Stimulated activated CD4-positive, alpha-beta T cell treated with anti-CD3 and anti-CD28 coated beads, Interleukin-15, amount 100 ng/mL, for 24 hours (primary cell): ENCODE measurements around the gene CCL20.
"Not testable (repeated sequence)": the region's sequence is repeated elsewhere in the genome, so short reads cannot be mapped to it uniquely, and the experiment has no call there.

ENCODE experiments used
- DNase-seq: peaks from one replicate; pipeline ENCODE4 v3.0.0-alpha.2; 2020

Gene CCL20

DNA sequence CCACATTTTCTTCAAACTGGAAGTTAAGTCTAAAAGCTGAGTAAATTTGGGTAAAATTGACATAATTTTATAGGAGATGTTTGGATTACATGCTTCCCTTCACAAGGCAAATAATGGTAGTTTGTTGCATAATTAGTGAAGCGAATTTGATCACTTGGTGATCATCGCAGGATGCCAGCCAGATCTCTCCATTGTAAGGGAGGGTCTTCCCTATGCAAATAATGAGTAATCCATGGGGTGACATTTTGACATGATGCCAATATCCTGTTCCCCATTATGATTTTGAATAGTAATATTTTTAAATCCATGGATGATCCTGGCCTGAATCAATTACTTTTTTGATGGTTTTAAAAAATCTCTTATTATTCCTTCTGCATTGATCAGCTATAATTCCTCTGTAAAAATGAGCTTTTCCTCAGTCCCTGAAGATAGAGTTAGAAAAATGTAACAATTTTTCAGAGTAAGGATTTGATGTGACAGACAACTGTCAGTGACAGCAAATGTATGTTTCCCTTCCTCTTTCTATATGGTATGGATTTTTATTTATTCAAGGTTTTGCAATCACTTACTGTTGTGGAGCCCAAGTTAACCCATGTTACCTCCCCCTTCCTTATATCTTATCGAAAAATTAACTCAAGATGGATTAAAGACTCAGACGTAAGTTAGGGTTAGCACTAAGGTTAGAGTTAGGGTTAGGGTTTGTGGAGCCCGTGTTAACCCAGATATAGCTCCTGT lies 21.4 kb downstream of the CCL20 start:
- no peak for DNase-seq

DNA sequence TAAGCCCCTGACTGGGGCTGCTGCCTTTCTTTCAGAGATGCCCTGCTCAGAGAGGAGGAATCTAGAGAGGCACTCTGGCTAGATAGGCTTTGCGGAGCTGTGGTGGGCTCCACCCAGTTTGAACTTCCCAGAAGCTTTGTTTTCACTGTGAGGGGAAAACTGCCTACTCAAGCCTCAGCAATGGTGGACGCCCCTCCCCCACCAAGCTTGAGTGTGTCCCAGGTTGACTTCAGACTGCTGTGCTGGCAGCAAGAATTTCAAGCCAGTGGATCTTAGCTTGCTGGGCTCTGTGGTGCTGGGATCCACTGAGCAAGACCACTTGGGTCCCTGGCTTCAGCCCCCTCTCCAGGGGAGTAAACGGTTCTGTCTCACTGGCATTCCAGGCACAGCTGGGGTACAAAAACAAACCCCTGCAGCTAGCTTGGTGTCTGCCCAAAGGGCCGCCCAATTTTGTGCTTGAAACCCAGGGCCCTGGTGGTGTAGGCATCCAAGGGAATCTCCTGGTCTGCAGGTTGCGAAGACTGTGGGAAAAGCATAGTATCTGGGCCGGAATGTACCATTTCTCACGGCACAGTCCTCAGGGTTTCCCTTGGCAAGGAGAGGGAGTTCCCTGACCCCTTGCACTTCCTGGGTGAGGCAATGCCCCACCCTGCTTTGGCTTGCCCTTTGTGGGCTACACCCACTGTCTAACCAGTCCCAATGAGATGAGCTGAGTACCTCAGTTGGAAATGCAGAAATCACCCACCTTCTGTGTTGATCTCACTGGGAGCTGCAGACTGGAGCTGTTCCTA lies 25.9 kb downstream of the CCL20 start:
- not testable (repeated sequence) for DNase-seq

DNA sequence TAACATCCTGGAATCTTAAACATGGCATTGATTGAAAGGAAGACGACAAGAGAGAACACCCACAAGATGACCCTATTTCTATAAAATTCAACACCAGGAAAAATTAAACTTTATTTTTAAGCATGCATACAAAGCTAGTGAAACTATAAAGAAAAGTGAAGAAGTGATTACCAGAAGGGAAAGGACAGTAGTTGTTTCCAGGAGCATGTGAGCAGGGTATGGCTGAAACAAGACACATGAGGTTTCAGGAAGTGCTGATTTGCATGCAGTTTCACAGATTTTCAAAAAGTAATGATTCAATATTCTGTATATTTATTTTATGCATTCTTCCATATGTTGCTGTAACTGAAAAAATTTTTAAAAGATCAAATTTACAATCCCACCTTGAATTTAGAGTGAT lies 33.2 kb downstream of the CCL20 start:
- DNase-seq, result no peak

DNA sequence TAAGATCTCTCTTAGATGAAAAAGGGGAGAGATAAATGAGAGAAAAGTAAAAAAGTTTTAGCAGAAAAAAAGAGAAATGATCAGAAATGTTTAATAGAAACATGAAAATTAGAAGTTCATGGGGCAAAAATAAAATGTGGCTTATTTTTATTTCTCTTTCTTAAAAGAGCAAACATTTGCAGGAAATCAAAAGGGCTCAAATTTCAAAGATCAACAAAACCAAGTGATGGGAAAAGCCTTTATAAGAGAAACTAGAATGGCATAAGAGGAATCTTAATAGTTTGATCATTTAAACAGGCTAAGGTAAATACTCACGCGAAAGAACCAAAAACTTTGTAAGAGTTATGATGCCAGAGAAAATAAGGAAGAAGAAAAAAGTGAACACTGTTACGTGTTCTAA lies 34.5 kb downstream of the CCL20 start:
- no peak for DNase-seq

DNA sequence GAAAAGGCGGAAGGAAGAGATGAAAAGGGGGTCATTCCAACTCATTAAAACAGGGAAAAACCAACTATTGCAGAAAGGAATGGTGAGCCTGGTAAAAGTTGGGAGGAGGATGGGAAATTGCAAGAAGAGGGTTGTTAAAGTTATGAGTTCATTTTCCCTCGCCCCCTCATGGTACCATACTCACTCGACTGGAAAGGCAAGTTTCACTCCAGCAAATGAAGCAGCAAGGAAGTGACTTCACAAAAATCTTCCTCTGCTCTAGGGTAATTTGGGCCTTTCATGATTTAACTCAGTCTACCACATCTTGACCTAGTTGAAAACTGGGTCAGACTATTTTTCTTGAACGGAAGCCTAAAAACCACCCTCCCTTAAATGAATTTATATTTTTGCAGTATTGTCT lies 34.9 kb downstream of the CCL20 start:
- DNase-seq, result no peak

DNA sequence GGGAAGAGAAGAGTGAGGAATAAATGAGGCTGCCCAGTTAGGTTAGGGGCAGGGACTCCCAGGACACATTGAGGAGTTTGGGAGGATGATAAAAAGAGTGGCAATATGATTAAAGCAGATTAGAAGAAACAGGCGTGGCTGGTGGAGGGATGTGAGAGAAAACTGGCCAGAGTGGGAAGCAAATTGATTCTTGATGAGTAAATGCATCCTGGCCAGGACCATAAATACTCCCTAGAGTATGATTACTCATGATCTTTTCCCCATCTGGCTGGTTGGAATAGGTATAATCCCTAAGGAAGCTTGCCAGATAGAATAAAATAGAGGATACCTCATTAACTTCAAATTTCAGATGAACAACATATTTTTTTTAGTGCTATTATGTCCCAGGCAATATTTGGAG lies 36.3 kb downstream of the CCL20 start:
- no peak for DNase-seq

DNA sequence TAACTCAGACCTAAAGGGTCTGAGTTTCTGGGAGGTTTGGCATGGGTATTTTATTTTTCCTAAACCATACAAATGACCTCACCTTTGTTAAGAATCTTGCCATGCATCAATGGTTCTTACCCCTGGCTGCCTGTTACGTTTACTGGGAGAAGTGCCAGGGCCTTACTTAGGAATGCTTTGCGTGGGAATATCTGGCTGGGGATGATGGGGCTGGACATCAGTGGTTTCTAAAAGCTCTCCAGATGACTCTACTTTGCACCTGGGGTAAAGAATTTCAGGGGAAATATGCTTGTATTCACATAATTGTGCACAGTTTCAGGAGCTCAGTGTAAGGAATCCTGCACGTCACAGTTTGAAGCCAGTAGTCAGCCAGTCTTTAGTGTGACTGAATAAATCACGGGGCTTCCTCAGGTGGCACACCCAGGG lies 39.6 kb downstream of the CCL20 start:
- no peak for DNase-seq

DNA sequence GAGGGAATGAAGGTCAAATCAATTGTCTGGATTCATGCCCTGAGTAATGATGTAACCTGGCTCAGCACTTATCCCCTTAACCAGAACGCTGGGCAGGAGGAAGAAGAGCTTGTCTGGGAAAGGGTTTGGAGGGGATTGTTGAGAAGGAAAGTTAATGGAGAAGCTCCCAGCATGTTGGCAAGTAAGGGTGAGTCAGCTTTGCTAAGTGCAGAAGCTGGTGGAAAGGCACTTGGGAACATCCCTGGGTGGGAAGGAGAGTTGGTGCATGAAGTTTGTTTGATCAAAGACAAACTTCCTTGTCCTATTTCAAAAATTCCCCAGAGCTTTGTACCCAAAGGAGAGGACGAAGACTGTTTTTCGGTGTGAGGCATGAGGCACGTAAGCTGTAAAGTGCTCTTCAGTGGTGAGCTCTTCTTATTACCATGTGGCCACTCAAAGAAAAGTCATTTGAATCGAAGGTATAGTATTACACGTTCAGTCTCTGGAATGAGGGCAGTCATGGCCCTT lies 40.2 kb downstream of the CCL20 start:
- no peak for DNase-seq

DNA sequence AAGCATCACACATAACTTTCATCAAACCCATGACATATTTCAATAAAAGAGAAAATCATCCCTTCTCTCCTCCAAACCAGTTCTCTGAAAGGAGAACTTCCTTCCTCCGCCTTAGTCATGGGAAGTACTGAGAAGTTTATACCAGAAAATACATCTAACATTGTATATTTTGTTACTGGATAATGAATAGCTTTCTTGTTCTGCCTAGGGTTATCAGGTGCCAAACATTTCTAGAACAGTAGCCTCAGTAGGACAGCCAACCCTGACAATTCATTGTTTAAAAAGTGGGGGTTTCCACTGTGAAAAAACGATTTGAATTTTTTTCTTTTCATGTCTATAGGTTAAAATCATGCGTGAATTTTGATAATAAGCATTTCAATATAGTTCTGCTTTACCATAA lies 41.8 kb downstream of the CCL20 start:
- no peak for DNase-seq

DNA sequence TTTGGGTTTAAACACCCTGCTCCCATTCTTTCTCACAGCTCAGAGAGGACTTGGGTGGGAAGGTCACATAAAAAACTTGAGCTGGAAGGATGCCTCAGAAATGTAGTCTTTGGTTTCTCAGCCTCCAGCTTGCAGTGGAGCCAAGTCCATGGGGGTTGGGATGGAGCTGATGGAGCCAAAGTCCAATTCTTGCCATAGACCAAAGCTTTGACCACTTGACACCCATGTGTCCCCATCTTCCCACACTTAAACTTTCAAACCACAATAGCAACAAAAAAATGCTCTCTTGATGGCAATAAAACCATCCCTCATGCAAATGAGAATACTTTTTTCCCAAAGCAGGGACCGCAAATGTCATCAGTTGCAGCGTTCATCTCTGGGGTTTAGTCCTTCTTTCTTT lies 43.1 kb downstream of the CCL20 start:
- no peak for DNase-seq

DNA sequence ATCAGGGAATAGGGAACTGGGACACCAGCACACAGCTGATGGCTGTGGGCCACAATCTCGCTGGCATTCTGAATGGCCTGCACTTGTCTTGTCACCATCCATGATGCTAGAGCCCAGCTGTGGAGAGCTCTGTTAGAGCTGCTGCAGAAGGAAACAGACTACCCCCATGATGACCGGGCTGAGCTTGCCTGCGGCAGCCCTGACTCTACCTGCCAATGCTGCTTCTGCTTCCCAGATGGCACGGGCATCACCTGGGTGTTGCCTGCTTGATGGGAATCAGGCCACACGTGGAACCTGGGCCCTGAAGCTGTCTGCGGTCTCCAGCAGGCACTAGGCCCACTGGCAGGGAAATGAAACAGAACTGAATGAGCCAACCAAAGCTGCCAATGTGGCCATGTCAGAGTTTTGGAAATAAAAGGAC lies 46.6 kb downstream of the CCL20 start:
- no peak for DNase-seq

DNA sequence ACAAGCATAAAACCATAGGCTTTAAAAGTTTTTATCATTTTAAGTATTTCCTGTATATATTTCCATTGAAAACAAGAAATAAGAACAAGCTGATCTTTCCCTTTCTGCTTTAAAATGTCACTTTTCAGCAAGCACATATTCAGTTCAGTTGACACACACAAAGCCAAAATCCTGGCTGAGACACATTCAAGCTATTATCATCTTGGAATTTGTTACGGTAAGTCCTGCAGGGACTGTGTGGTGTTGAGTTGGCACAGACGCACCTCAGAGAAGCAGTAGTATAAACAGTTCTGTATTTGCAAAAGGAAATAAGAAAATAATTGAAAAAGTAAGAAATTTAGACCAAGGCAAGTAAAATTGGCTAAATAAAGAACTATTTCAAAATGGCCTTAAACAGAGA lies 47.4 kb downstream of the CCL20 start:
- no peak for DNase-seq

DNA sequence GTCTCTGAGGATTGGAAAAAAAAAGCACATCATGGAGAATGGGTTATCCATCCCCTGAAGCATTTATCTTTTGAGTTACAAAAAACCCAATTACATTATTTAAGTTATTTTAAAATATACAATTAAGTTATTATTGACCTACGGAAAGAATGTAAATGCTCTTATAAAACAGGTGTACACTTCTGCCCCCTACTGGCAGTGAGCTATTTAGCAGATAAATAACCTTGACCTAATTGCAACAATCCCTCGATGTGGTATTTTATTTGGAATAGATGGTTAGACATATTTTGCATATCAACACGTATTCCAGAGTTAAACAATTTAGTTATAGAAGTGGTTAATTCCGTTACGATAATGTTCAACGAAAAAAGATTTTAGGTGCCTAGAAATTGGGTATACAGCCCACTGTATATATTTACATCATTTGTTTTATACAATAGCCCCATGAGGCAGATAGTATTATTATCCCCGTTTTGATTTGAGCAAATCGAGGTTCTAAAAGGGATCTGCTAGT lies 48.6 kb downstream of the CCL20 start:
- DNase-seq, result peak; percentile 40

DNA sequence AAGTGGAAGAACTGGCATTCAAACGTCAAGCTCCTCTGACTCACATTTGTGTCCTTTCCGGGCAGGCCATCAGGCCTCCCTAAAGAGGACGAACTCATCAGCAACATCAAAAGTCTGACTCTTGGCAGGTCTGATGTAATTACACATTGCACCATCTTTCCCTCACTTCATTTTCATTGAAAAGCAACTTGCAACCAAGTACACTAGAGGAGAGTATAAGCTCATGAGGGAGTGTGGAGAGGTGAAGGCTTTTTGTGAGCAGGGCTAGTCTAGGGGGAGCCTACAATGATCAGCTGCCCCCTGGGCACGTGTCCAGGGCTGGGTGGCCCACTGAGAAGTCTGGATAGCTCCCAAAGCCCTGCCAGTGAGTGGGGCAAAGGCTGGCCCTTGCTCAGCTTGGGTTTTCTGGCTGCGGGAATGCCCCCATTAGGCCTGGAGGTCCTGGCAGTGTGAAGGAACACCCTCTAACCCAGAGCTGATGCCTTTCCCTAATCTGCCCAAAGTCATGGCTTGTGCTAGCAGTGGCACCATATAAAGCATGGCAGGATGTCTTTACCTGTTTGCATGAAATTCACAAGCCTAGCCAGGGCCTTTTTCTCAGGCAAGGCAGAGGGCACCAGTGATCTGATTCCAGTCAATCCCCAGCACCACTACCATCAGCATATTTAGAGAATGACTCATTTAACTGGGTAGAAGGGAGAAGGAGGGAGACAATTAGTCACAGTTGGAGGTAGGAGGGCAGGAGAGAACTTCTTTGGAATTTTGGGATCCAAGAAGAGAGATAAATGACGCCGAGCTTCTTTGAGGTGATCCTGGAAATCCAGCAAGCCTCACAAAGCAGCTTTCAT lies 49.3 kb downstream of the CCL20 start:
- DNase-seq, result no peak

DNA sequence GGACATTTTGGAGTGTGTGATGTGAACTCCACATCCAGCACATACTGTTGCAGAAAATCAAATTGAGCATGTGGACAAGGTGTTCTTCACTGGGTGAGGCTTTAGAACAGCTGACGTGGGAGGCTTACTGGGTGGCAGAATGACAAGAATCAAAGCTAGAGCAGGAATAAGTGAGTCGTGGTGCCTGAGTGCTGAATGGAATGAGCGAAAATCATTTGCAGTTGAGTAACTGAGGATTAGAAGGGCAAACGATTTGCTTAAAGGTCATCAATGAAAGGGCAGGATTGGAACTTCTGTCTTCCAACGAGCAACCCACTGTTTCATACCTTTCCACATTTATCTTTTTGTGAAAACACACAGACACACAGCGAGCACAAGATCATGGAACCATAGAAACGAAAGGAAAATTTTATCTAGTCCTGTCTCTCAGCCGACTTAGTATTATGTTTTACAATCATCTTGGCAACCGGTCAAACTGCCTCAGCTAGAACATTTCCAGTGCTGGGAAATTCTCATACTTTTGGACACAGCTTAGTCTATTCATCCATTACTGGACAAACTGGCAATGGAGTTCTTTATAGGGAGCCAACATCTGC lies 50.6 kb downstream of the CCL20 start:
- DNase-seq, result no peak

DNA sequence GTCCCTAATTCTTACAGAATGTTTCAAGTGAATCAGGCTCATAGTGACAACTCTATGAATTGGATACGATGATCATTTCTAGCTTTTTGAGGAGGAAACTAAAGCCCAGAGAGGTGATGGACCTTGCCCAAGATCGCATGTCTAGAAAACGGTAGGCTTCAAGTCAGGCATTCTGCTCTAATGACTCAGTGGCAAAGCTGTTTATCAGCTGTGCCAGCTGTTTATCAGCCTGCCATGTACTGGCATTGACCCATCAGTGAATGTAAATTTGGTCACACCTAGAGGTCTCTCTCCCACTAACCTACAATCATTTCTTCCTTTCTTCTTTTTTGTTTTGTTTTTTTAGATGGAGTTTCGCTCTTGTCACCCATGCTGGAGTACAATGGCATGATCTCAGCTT lies 51.6 kb downstream of the CCL20 start:
- no peak for DNase-seq
